ENCODE measurements around the gene ST6GALNAC2. TPM values are rescaled to one million over a fixed set of nuclear protein-coding genes. Genes with fewer than 3 reads are reported as not detected.

Gene ST6GALNAC2
- total RNA-seq: not detected

GRCh38 chr17:76585649-76586593 lies at the start of gene ST6GALNAC2:
ST6GALNAC2 (minus strand) TSS chr17:76585860; CDS start chr17:76585808, 52 bp downstream.
- intact Hi-C loops (cut with micrococcal nuclease): loop anchor here (1.0 kb wide), 1 partner anchor 63 kb away; no protein-coding TSS in a partner anchor
- Mint-ChIP-seq H3K36me3 (ENCODE audit: low read depth) (peaks cover 2% of the 10 kb centered on the region), H3K9me3 (no peaks in the 10 kb centered on the region), H3K4me3 (peak within 1 kb of the TSS; percentile 51), H3K27me3 (ENCODE audit: low read depth) (peaks cover 46% of the 10 kb centered on the region), H3K4me1 (ENCODE audit: low read depth) (peaks cover 8% of the 10 kb centered on the region), H3K27ac (no peak within 1 kb of the TSS)
- DNase-seq: peak; percentile 49
- CTCF ChIA-PET: interaction anchor here (0.7 to 1.8 kb wide), 5 partner anchors 12 to 95 kb away, joined by 3 to 5 read pairs (median 4); no protein-coding TSS in a partner anchor

- DNase-seq: no peak
- Mint-ChIP-seq H3K27ac (no peak overlapping the region), H3K9me3 (no peaks in the 10 kb centered on the region), H3K36me3 (ENCODE audit: low read depth) (no peaks in the 10 kb centered on the region), H3K4me3 (no peak overlapping the region), H3K4me1 (ENCODE audit: low read depth) (no peaks in the 10 kb centered on the region), H3K27me3 (ENCODE audit: low read depth) (no peaks in the 10 kb centered on the region)
- CTCF ChIA-PET: interaction anchor here (1.1 kb wide), 1 partner anchor 112 kb away, joined by 3 read pairs; no protein-coding TSS in a partner anchor
- intact Hi-C loops (cut with micrococcal nuclease): no loop called here
These were observed 49.4 kb upstream of the ST6GALNAC2 start for GRCh38 chr17:76635039-76635438.

- no peaks in the 10 kb centered on the region for H3K4me1 Mint-ChIP-seq (ENCODE audit: low read depth)
- H3K27ac Mint-ChIP-seq: no peak overlapping the region
- H3K27me3 Mint-ChIP-seq (ENCODE audit: low read depth): no peaks in the 10 kb centered on the region
- H3K36me3 Mint-ChIP-seq (ENCODE audit: low read depth): no peaks in the 10 kb centered on the region
- no peak for DNase-seq
- CTCF ChIA-PET: interaction anchor here (0.7 kb wide), 1 partner anchor 10 kb away, joined by 3 read pairs; no protein-coding TSS in a partner anchor
- no peak overlapping the region for H3K4me3 Mint-ChIP-seq
- no peaks in the 10 kb centered on the region for H3K9me3 Mint-ChIP-seq
- intact Hi-C loops (cut with micrococcal nuclease): no loop called here
These were observed 48.1 kb upstream of the ST6GALNAC2 start for GRCh38 chr17:76633628-76634328.

GRCh38 chr17:76631821-76632565 lies 46.3 kb upstream of the ST6GALNAC2 start:
- H3K27me3 Mint-ChIP-seq (ENCODE audit: low read depth): no peaks in the 10 kb centered on the region
- H3K4me3 Mint-ChIP-seq: no peak overlapping the region
- H3K36me3 Mint-ChIP-seq (ENCODE audit: low read depth): no peaks in the 10 kb centered on the region
- H3K9me3 Mint-ChIP-seq: no peaks in the 10 kb centered on the region
- intact Hi-C loops (cut with micrococcal nuclease): no loop called here
- H3K27ac Mint-ChIP-seq: no peak overlapping the region
- CTCF ChIA-PET: interaction anchor here (0.7 to 0.9 kb wide), 2 partner anchors 9 to 109 kb away, joined by 3 to 4 read pairs; no protein-coding TSS in a partner anchor
- H3K4me1 Mint-ChIP-seq (ENCODE audit: low read depth): no peaks in the 10 kb centered on the region
- DNase-seq: no peak

- no peak for DNase-seq
- no peaks in the 10 kb centered on the region for H3K27me3 Mint-ChIP-seq (ENCODE audit: low read depth)
- CTCF ChIA-PET: no interaction called here
- intact Hi-C loops (cut with micrococcal nuclease): no loop called here
- H3K4me3 Mint-ChIP-seq: no peak overlapping the region
- no peak overlapping the region for H3K27ac Mint-ChIP-seq
- no peaks in the 10 kb centered on the region for H3K36me3 Mint-ChIP-seq (ENCODE audit: low read depth)
- H3K9me3 Mint-ChIP-seq: no peaks in the 10 kb centered on the region
- H3K4me1 Mint-ChIP-seq (ENCODE audit: low read depth): no peaks in the 10 kb centered on the region
These were observed 44.5 kb upstream of the ST6GALNAC2 start for GRCh38 chr17:76630151-76630550.

GRCh38 chr17:76627510-76627909 lies 41.9 kb upstream of the ST6GALNAC2 start:
- DNase-seq: no peak
- CTCF ChIA-PET: interaction anchor here (1.9 kb wide), 1 partner anchor 104 kb away, joined by 6 read pairs; no protein-coding TSS in a partner anchor
- peaks cover 7% of the 10 kb centered on the region for H3K27me3 Mint-ChIP-seq (ENCODE audit: low read depth)
- intact Hi-C loops (cut with micrococcal nuclease): no loop called here
- peaks cover 7% of the 10 kb centered on the region for H3K4me1 Mint-ChIP-seq (ENCODE audit: low read depth)
- no peaks in the 10 kb centered on the region for H3K9me3 Mint-ChIP-seq
- H3K27ac Mint-ChIP-seq: no peak overlapping the region
- no peak overlapping the region for H3K4me3 Mint-ChIP-seq
- H3K36me3 Mint-ChIP-seq (ENCODE audit: low read depth): no peaks in the 10 kb centered on the region

GRCh38 chr17:76626442-76626841 lies 40.8 kb upstream of the ST6GALNAC2 start:
- peaks cover 7% of the 10 kb centered on the region for H3K27me3 Mint-ChIP-seq (ENCODE audit: low read depth)
- no peaks in the 10 kb centered on the region for H3K9me3 Mint-ChIP-seq
- CTCF ChIA-PET: interaction anchor here (0.8 to 5.0 kb wide), 4 partner anchors 12 to 105 kb away, joined by 3 to 73 read pairs (median 4); no protein-coding TSS in a partner anchor
- intact Hi-C loops (cut with micrococcal nuclease): no loop called here
- no peak for DNase-seq
- H3K27ac Mint-ChIP-seq: no peak overlapping the region
- peaks cover 7% of the 10 kb centered on the region for H3K4me1 Mint-ChIP-seq (ENCODE audit: low read depth)
- no peak overlapping the region for H3K4me3 Mint-ChIP-seq
- H3K36me3 Mint-ChIP-seq (ENCODE audit: low read depth): no peaks in the 10 kb centered on the region

GRCh38 chr17:76625496-76625895 lies 39.8 kb upstream of the ST6GALNAC2 start:
- Mint-ChIP-seq H3K27me3 (ENCODE audit: low read depth) (peaks cover 7% of the 10 kb centered on the region), H3K36me3 (ENCODE audit: low read depth) (no peaks in the 10 kb centered on the region), H3K4me1 (ENCODE audit: low read depth) (peaks cover 7% of the 10 kb centered on the region), H3K27ac (no peak overlapping the region), H3K9me3 (no peaks in the 10 kb centered on the region), H3K4me3 (no peak overlapping the region)
- DNase-seq: no peak
- intact Hi-C loops (cut with micrococcal nuclease): no loop called here
- CTCF ChIA-PET: interaction anchor here (0.6 to 5.0 kb wide), 5 partner anchors 12 to 104 kb away, joined by 3 to 73 read pairs (median 6); no protein-coding TSS in a partner anchor

- CTCF ChIA-PET: interaction anchor here (0.6 to 5.0 kb wide), 49 partner anchors 9 to 301 kb away, joined by 3 to 73 read pairs (median 4); partner anchors contain the start of genes ST6GALNAC1 and ST6GALNAC2
- no peak overlapping the region for H3K27ac Mint-ChIP-seq
- DNase-seq: peak; percentile 83
- H3K27me3 Mint-ChIP-seq (ENCODE audit: low read depth): peaks cover 7% of the 10 kb centered on the region
- H3K36me3 Mint-ChIP-seq (ENCODE audit: low read depth): no peaks in the 10 kb centered on the region
- H3K9me3 Mint-ChIP-seq: no peaks in the 10 kb centered on the region
- H3K4me3 Mint-ChIP-seq: no peak overlapping the region
- peaks cover 7% of the 10 kb centered on the region for H3K4me1 Mint-ChIP-seq (ENCODE audit: low read depth)
- intact Hi-C loops (cut with micrococcal nuclease): loop anchor here (1.0 kb wide), 2 partner anchors 65 to 100 kb away; no protein-coding TSS in a partner anchor
These were observed 37.8 kb upstream of the ST6GALNAC2 start for GRCh38 chr17:76623271-76624146.

GRCh38 chr17:76617838-76618237 lies 32.2 kb upstream of the ST6GALNAC2 start:
- no peak for DNase-seq
- no peak overlapping the region for H3K27ac Mint-ChIP-seq
- H3K9me3 Mint-ChIP-seq: no peaks in the 10 kb centered on the region
- no peaks in the 10 kb centered on the region for H3K4me1 Mint-ChIP-seq (ENCODE audit: low read depth)
- CTCF ChIA-PET: interaction anchor here (0.9 to 1.1 kb wide), 2 partner anchors 94 to 469 kb away, joined by 3 to 5 read pairs; no protein-coding TSS in a partner anchor
- H3K36me3 Mint-ChIP-seq (ENCODE audit: low read depth): no peaks in the 10 kb centered on the region
- H3K4me3 Mint-ChIP-seq: no peak overlapping the region
- no peaks in the 10 kb centered on the region for H3K27me3 Mint-ChIP-seq (ENCODE audit: low read depth)
- intact Hi-C loops (cut with micrococcal nuclease): no loop called here

Data from activated naive CD4-positive, alpha-beta T cell treated with anti-CD3 and anti-CD28 coated beads for 36 hours (primary cell).